Measurements from ENCODE around the gene NELL2.

Gene NELL2

GRCh38 chr12:44558340-44559100 is 317.6 kb downstream of the NELL2 start:
- TF ChIP-seq, protein P1, sequence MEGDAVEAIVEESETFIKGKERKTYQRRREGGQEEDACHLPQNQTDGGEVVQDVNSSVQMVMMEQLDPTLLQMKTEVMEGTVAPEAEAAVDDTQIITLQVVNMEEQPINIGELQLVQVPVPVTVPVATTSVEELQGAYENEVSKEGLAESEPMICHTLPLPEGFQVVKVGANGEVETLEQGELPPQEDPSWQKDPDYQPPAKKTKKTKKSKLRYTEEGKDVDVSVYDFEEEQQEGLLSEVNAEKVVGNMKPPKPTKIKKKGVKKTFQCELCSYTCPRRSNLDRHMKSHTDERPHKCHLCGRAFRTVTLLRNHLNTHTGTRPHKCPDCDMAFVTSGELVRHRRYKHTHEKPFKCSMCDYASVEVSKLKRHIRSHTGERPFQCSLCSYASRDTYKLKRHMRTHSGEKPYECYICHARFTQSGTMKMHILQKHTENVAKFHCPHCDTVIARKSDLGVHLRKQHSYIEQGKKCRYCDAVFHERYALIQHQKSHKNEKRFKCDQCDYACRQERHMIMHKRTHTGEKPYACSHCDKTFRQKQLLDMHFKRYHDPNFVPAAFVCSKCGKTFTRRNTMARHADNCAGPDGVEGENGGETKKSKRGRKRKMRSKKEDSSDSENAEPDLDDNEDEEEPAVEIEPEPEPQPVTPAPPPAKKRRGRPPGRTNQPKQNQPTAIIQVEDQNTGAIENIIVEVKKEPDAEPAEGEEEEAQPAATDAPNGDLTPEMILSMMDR (IDR thresholded peaks at IDR 0.05; ENCODE audit: control insufficient read depth, extremely low read depth, insufficient read depth) = no peak
- DNase-seq (ENCODE audit: low read depth) = no peak
- no peak overlapping the region for H3K4me3 ChIP-seq (ENCODE audit: low read depth, low read length)

GRCh38 chr12:44555454-44555853 is 320.7 kb downstream of the NELL2 start:
- no peak for DNase-seq (ENCODE audit: low read depth)
- no peak overlapping the region for H3K4me3 ChIP-seq (ENCODE audit: low read depth, low read length)
- TF ChIP-seq, protein P1 (IDR thresholded peaks at IDR 0.05; ENCODE audit: control insufficient read depth, extremely low read depth, insufficient read depth) = no peak

GRCh38 chr12:44551631-44552030 is 324.5 kb downstream of the NELL2 start:
- TF ChIP-seq, protein P1 (IDR thresholded peaks at IDR 0.05; ENCODE audit: control insufficient read depth, extremely low read depth, insufficient read depth) = no peak
- no peak for DNase-seq (ENCODE audit: low read depth)
- H3K4me3 ChIP-seq (ENCODE audit: low read depth, low read length) = no peak overlapping the region

DNA sequence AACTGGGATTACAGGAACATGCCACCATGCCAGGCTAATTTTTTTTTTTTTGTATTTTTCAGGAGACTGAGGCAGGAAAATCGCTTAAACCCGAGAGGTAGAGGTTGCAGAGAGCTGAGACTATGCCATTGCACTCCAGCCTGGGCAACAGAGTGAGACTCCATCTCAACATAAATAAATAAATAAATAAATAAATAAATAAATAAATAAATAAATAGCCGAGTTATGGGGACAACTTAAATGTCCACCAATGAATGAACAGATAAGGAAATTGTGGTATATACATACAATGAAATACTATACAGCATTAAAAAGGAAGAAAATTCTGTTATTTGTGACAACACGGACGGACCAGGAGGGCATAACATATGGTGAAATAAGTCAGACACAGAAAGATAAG is 325.7 kb downstream of the NELL2 start:
- TF ChIP-seq, protein P1 (IDR thresholded peaks at IDR 0.05; ENCODE audit: control insufficient read depth, extremely low read depth, insufficient read depth) = no peak
- H3K4me3 ChIP-seq (ENCODE audit: low read depth, low read length) = no peak overlapping the region
- no peak for DNase-seq (ENCODE audit: low read depth)

DNA sequence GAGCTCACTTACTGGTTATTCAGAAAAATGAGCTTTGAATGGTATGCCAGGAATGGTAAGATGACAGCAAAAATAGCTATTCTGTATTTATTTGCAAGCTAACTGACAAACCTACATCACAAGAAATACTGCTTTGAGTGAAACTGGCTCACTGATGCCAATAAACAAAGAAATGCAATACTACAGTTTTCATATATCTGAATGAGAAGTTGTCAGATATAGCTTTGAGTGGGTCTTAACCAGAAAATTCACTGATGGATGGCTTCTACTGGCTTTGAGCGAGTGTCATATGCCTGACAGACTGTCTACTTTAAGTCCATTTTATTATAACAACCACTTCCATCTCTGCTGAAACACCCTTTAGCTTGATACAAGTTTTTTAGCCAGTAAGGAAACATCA is 330.1 kb downstream of the NELL2 start:
- DNase-seq (ENCODE audit: low read depth) = no peak
- TF ChIP-seq, protein P1 (IDR thresholded peaks at IDR 0.05; ENCODE audit: control insufficient read depth, extremely low read depth, insufficient read depth) = no peak
- no peak overlapping the region for H3K4me3 ChIP-seq (ENCODE audit: low read depth, low read length)

DNA sequence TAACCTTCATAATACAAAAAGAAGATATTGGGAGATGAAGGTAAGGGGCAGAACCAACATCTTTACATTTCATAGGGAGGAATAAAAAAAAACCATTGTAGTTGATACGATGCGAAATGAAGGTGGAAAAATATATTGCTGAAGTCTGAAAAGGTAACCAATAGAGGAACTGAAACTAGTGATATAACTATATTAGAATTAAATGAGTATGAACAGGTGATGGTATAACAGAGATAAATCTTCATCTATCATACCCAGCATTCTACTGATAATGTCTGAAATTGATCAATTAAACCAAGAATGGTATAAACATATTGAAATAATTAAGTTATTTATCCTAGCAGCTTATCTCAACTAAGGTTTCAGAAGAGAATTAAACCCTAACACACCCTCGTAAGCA is 332.1 kb downstream of the NELL2 start:
- TF ChIP-seq, protein P1 (IDR thresholded peaks at IDR 0.05; ENCODE audit: control insufficient read depth, extremely low read depth, insufficient read depth) = no peak
- no peak for DNase-seq (ENCODE audit: low read depth)
- no peak overlapping the region for H3K4me3 ChIP-seq (ENCODE audit: low read depth, low read length)

DNA sequence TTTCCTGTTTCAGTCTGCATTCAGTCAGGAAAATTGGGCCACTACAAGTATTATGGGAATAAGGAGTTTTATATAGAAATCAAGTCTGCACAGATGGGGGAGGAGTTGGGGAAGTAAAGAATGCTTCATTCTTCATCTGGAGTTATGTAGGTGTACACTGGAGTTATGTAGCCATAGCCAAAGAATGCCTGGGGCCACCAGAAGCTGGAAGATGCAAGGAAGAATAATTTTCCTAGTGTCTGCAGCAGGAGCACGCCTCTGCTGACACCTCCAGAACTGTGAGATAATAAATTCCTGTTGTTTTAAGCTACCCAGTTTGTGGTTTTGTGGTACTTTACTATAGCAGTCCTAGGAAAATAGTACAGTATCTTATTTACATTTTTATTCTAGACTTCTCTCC is 333.4 kb downstream of the NELL2 start:
- no peak for DNase-seq (ENCODE audit: low read depth)
- TF ChIP-seq, protein P1 (IDR thresholded peaks at IDR 0.05; ENCODE audit: control insufficient read depth, extremely low read depth, insufficient read depth) = no peak

More for the DNA sequence above, 333.4 kb downstream of the NELL2 start:
- H3K4me3 ChIP-seq (ENCODE audit: low read depth, low read length) = no peak overlapping the region

Measured in LNCaP clone FGC (cell line).